Urinary bladder (tissue), 4 donors: Measurements from ENCODE around the gene TM4SF4. TPM values are rescaled to one million over a fixed set of nuclear protein-coding genes. Genes with fewer than 3 reads are reported as not detected.

Experiments used
- DNase-seq: peaks from one replicate; pipeline ENCODE4 v3.0.0-alpha.2; 2015; ENCODE audit errors: extremely low spot score
- H3K27ac ChIP-seq: one replicate; pipeline ENCODE4 v1.5.1; 2013; ENCODE audit warnings: low read depth, mild to moderate bottlenecking, moderate library complexity
- H3K36me3 ChIP-seq: one replicate; pipeline ENCODE4 v1.6.1; 2013; ENCODE audit warnings: mild to moderate bottlenecking, moderate library complexity; ENCODE audit not compliant: insufficient read depth
- H3K4me1 ChIP-seq: one replicate; pipeline ENCODE4 v1.6.1; 2013; ENCODE audit warnings: mild to moderate bottlenecking, moderate library complexity; ENCODE audit not compliant: insufficient read depth
- H3K4me3 ChIP-seq: one replicate; pipeline ENCODE4 v1.5.1; 2013; ENCODE audit warnings: low read depth, low read length
- WGBS: extraction: QIAGEN DNeasy Blood & Tissue Kit; methylation state at CpG from one replicate; pipeline ENCODE4 v1.1.7; 2013; 5-methylcytosine and 5-hydroxymethylcytosine counted together
- polyA plus RNA-seq: library from polyadenylated mRNA; stranded (reverse); fragments of 200-250 nt; gene quantifications from one replicate; pipeline ENCODE4 v1.2.3, GENCODE V29; 2013
- total RNA-seq: library from RNA; depleted of rRNA; stranded (reverse); fragments of >200 nt; gene quantifications from one replicate; pipeline ENCODE4 v1.2.3, GENCODE V29; 2014
- donor health status: healthy with polysubstance abuse.
- donor health status: healthy.

Gene TM4SF4
- total and polyA plus RNA-seq, 2 donors, result 0.05 TPM; not detected in 1

- Histone ChIP-seq H3K4me3 (no peak overlapping the region), H3K27ac (no peak overlapping the region), H3K4me1 (no peaks in the 10 kb centered on the region), H3K36me3 (no peaks in the 10 kb centered on the region)
- 98% methylated on average over 18 of the region's 18 CpGs for WGBS
- DNase-seq, result no peak
Observed at GRCh38 chr3:149463921-149464320, 10.6 kb upstream of the TM4SF4 start.

- 87% methylated on average over 31 of the region's 31 CpGs for WGBS
- no peak overlapping the region for H3K4me3 ChIP-seq
- no peaks in the 10 kb centered on the region for H3K4me1 ChIP-seq
- no peak overlapping the region for H3K27ac ChIP-seq
- no peak for DNase-seq
- no peaks in the 10 kb centered on the region for H3K36me3 ChIP-seq
Observed at GRCh38 chr3:149464542-149465328, 9.8 kb upstream of the TM4SF4 start.

DNA sequence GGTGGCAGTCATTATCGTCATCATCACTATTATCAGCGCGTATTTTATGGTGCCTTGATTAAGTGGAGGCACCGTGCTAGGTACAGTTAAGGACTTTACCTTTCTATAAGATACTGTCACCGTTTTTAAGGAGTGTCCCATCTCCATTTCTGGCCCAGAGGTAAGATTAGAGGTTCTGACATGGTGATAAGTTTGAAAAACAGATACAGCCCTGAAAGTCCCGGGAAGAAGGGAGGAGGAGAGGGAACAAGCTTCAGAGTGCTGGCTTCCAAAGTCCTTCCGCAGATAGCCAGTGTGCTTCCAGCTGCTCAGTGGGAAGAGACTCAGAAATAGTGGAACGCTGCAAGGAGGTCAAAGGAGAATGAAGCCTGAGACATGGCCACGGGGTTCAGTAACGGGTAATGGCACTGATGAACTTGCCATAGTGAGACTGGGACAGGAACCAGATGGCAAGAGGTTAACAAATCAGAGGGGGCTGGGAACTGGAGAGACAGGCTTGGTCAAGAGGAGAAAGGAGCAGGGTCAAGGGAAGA lies 9.1 kb upstream of the TM4SF4 start:
- Histone ChIP-seq H3K4me1 (no peaks in the 10 kb centered on the region), H3K27ac (no peak overlapping the region), H3K36me3 (no peaks in the 10 kb centered on the region), H3K4me3 (no peak overlapping the region)
- no peak for DNase-seq
- 74% methylated on average over 10 of the region's 10 CpGs for WGBS

- peak; percentile 45 for DNase-seq
- Histone ChIP-seq H3K36me3 (no peaks in the 10 kb centered on the region), H3K4me3 (no peak overlapping the region), H3K27ac (no peak overlapping the region), H3K4me1 (no peaks in the 10 kb centered on the region)
- WGBS, result 64% methylated on average over 4 of the region's 4 CpGs
Observed at GRCh38 chr3:149466192-149466591, 8.3 kb upstream of the TM4SF4 start.

GRCh38 chr3:149468504-149469212 lies 5.8 kb upstream of the TM4SF4 start:
- no peaks in the 10 kb centered on the region for H3K4me1 ChIP-seq
- H3K4me3 ChIP-seq, result no peak overlapping the region
- DNase-seq, result no peak
- 88% methylated on average over 2 of the region's 2 CpGs for WGBS
- no peak overlapping the region for H3K27ac ChIP-seq
- no peaks in the 10 kb centered on the region for H3K36me3 ChIP-seq

GRCh38 chr3:149470381-149470780 lies 4.1 kb upstream of the TM4SF4 start:
- H3K27ac ChIP-seq, result no peak overlapping the region
- no peak overlapping the region for H3K4me3 ChIP-seq
- H3K4me1 ChIP-seq, result no peaks in the 10 kb centered on the region
- WGBS, result 60% methylated on average over 3 of the region's 3 CpGs
- DNase-seq, result no peak
- H3K36me3 ChIP-seq, result no peaks in the 10 kb centered on the region

DNA sequence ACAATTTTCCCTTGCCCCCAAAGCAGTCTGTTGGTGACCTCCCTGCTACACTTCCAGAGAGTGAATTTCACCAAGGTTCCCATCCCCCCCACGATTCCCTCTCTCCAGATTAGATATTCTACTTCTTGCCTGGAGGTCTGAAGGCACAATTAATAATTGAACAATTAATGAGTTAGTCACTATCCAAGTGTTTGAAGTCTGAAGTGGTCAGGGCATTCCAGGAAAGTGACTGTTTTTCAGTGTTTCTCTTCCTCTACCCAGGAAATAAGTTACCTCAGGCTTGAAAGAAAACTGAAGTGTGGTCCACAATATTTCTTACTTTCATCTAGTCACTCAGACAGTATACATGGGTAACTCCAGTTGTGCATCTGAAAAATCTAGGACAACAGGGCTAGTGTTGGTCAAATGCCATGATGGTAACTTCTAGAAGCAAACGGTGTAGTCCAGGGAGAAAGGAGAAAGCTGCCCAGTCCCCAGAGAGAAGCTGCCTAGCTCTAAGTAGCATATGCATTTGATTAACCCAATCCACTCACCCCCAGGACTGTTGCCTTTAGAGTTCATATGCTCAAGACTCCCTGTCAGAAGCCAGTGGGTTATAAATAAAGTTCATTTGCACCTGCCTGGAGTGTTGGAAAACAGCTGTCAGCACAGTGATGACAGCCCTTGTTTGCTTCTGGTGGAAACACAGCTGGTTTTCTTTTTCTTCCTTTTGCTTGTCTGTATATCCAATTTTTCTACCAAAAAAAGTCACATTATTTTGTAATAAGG lies 2.3 kb upstream of the TM4SF4 start:
- no peak for DNase-seq
- no peak overlapping the region for H3K4me3 ChIP-seq
- no peaks in the 10 kb centered on the region for H3K36me3 ChIP-seq
- 71% methylated on average over 2 of the region's 2 CpGs for whole genome bisulfite sequencing
- H3K27ac ChIP-seq, result no peak overlapping the region
- no peaks in the 10 kb centered on the region for H3K4me1 ChIP-seq

GRCh38 chr3:149473357-149474249 lies 894 bp upstream of the TM4SF4 start:
- no peak overlapping the region for H3K27ac ChIP-seq
- no peaks in the 10 kb centered on the region for H3K4me1 ChIP-seq
- 67% methylated on average over 7 of the region's 7 CpGs for WGBS
- DNase-seq, result peak; percentile 51
- no peaks in the 10 kb centered on the region for H3K36me3 ChIP-seq
- H3K4me3 ChIP-seq, result no peak overlapping the region

DNA sequence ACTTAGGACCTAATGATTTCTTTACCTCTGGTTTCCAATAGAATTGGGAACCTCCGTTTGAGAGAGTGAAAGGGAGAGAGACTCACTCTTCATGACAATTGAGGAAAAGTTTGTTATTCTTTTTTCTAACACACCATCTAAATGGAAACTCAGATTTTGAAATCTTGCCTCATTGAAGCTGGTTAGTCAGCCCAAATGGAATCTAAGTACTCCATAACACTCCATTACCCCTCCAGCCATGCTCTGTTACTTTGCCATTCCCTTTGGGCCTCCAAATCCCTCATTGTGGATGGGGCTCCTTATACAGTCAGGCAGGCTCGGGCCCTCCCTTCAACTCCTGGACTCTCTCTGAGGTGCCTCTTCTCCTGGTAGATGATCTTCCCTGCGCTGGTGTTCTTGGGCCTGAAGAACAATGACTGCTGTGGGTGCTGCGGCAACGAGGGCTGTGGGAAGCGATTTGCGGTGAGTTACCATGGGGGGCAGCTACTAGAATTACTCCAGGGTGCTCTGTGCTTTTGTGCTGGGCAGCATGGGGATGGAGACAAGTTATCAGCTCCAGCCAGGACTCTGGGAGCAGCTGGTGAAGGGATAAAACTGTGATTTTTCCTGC lies 1.1 kb downstream of the TM4SF4 start:
- H3K4me1 ChIP-seq, result no peaks in the 10 kb centered on the region
- H3K27ac ChIP-seq, result no peak overlapping the region
- 95% methylated on average over 7 of the region's 7 CpGs for WGBS
- no peak overlapping the region for H3K4me3 ChIP-seq
- no peaks in the 10 kb centered on the region for H3K36me3 ChIP-seq
- no peak for DNase-seq

- H3K4me1 ChIP-seq, result no peaks in the 10 kb centered on the region
- DNase-seq, result no peak
- 94% methylated on average over 4 of the region's 4 CpGs for WGBS
- no peak overlapping the region for H3K27ac ChIP-seq
- H3K36me3 ChIP-seq, result no peaks in the 10 kb centered on the region
- H3K4me3 ChIP-seq, result no peak overlapping the region
Observed at GRCh38 chr3:149476225-149476624, 1.7 kb downstream of the TM4SF4 start.

- 78% methylated on average over 14 of the region's 14 CpGs for WGBS
- DNase-seq, result no peak
- H3K4me3 ChIP-seq, result no peak overlapping the region
- H3K36me3 ChIP-seq, result no peaks in the 10 kb centered on the region
- no peaks in the 10 kb centered on the region for H3K4me1 ChIP-seq
- no peak overlapping the region for H3K27ac ChIP-seq
Observed at GRCh38 chr3:149479621-149480325, 5.3 kb downstream of the TM4SF4 start.

GRCh38 chr3:149480326-149481017 lies 6.0 kb downstream of the TM4SF4 start:
- H3K36me3 ChIP-seq, result no peaks in the 10 kb centered on the region
- no peaks in the 10 kb centered on the region for H3K4me1 ChIP-seq
- no peak overlapping the region for H3K27ac ChIP-seq
- no peak for DNase-seq
- 78% methylated on average over 15 of the region's 15 CpGs for WGBS
- H3K4me3 ChIP-seq, result no peak overlapping the region
